Measurements from ENCODE around the gene RHBDD1. TPM values are rescaled to one million over a fixed set of nuclear protein-coding genes. Genes with fewer than 3 reads are reported as not detected.
"Not testable (repeated sequence)": the region's sequence is repeated elsewhere in the genome, so short reads cannot be mapped to it uniquely, and the experiment has no call there.

The RHBDD1 gene
- total RNA-seq, 1 donor from 2014 or later: 40.6 TPM

- DNase-seq (ENCODE audit: low spot score): no peak
- intact Hi-C loops (cut with DNase I): no loop called here
Observed at GRCh38 chr2:226837787-226838603, 2.1 kb downstream of the RHBDD1 start.

GRCh38 chr2:226838722-226839121 is 2.9 kb downstream of the RHBDD1 start:
- no peak for DNase-seq (ENCODE audit: low spot score)
- intact Hi-C loops (cut with DNase I): no loop called here

- intact Hi-C loops (cut with DNase I): no loop called here
- DNase-seq (ENCODE audit: low spot score): no peak
Observed at GRCh38 chr2:226839161-226839560, 3.3 kb downstream of the RHBDD1 start.

GRCh38 chr2:226839951-226840350 is 4.1 kb downstream of the RHBDD1 start:
- no peak for DNase-seq (ENCODE audit: low spot score)

GRCh38 chr2:226843001-226843400 is 7.1 kb downstream of the RHBDD1 start:
- DNase-seq (ENCODE audit: low spot score); intact Hi-C loops (cut with DNase I): not testable (repeated sequence)

More at GRCh38 chr2:226839951-226840350, 4.1 kb downstream of the RHBDD1 start:
- intact Hi-C loops (cut with DNase I): no loop called here

- no peak for DNase-seq (ENCODE audit: low spot score)
- intact Hi-C loops (cut with DNase I): no loop called here
Observed at GRCh38 chr2:226845386-226846116, 9.7 kb downstream of the RHBDD1 start.

- intact Hi-C loops (cut with DNase I): no loop called here
- no peak for DNase-seq (ENCODE audit: low spot score)
Observed at GRCh38 chr2:226847090-226847489, 11.2 kb downstream of the RHBDD1 start.

GRCh38 chr2:226847511-226847910 is 11.7 kb downstream of the RHBDD1 start:
- intact Hi-C loops (cut with DNase I): no loop called here
- DNase-seq (ENCODE audit: low spot score): no peak

GRCh38 chr2:226849349-226849748 is 13.5 kb downstream of the RHBDD1 start:
- intact Hi-C loops (cut with DNase I): no loop called here
- DNase-seq (ENCODE audit: low spot score): no peak

- no peak for DNase-seq (ENCODE audit: low spot score)
- intact Hi-C loops (cut with DNase I): no loop called here
Observed at GRCh38 chr2:226850024-226850423, 14.2 kb downstream of the RHBDD1 start.

- intact Hi-C loops (cut with DNase I): no loop called here
- DNase-seq (ENCODE audit: low spot score): no peak
Observed at GRCh38 chr2:226855787-226856186, 19.9 kb downstream of the RHBDD1 start.

- intact Hi-C loops (cut with DNase I): no loop called here
- no peak for DNase-seq (ENCODE audit: low spot score)
Observed at GRCh38 chr2:226860087-226860486, 24.2 kb downstream of the RHBDD1 start.

GRCh38 chr2:226862623-226863022 is 26.8 kb downstream of the RHBDD1 start:
- intact Hi-C loops (cut with DNase I): no loop called here
- DNase-seq (ENCODE audit: low spot score): no peak

GRCh38 chr2:226865273-226865672 is 29.4 kb downstream of the RHBDD1 start:
- DNase-seq (ENCODE audit: low spot score): no peak
- intact Hi-C loops (cut with DNase I): no loop called here

- no peak for DNase-seq (ENCODE audit: low spot score)
- intact Hi-C loops (cut with DNase I): no loop called here
Observed at GRCh38 chr2:226865710-226866109, 29.9 kb downstream of the RHBDD1 start.

GRCh38 chr2:226868331-226869162 is 32.7 kb downstream of the RHBDD1 start:
- no peak for DNase-seq (ENCODE audit: low spot score)
- intact Hi-C loops (cut with DNase I): no loop called here

- intact Hi-C loops (cut with DNase I): no loop called here
- no peak for DNase-seq (ENCODE audit: low spot score)
Observed at GRCh38 chr2:226869371-226869770, 33.5 kb downstream of the RHBDD1 start.

GRCh38 chr2:226873051-226873620 is 37.3 kb downstream of the RHBDD1 start:
- intact Hi-C loops (cut with DNase I): no loop called here

GRCh38 chr2:226873826-226874225 is 38.0 kb downstream of the RHBDD1 start:
- intact Hi-C loops (cut with DNase I): no loop called here
- DNase-seq (ENCODE audit: low spot score): no peak

More at GRCh38 chr2:226873051-226873620, 37.3 kb downstream of the RHBDD1 start:
- no peak for DNase-seq (ENCODE audit: low spot score)

GRCh38 chr2:226874749-226875148 is 38.9 kb downstream of the RHBDD1 start:
- no peak for DNase-seq (ENCODE audit: low spot score)
- intact Hi-C loops (cut with DNase I): no loop called here

Data from cardiac septum (tissue), 1 donor.